B cell (primary cell): ENCODE data around the gene BABAM2. TPM values are rescaled to one million over a fixed set of nuclear protein-coding genes. Genes with fewer than 3 reads are reported as not detected.

Experiments
- ATAC-seq: fragments of 200-7000 bp; cut with Tn5 transposase; one replicate; pipeline ENCODE4 v1.10.0; 2021; ENCODE audit warnings: low read depth, mild to moderate bottlenecking, moderate number of reproducible peaks, moderate library complexity
- CTCF ChIA-PET: fragments of 350-600 bp; sonication (Branson Sonifier 250); formaldehyde crosslinking; loops from one replicate; lab custom pipeline; 2021; ENCODE audit warnings: antibody characterized with exemption, inconsistent platforms; lab: Charles Lee
- POLR2A ChIA-PET: fragments of 350-600 bp; sonication (Branson Sonifier 250); formaldehyde crosslinking; loops from one replicate; lab custom pipeline; 2021; ENCODE audit warnings: antibody characterized with exemption; lab: Charles Lee
- DNase-seq: peaks from one replicate; pipeline ENCODE4 v3.0.0; 2013
- H2AFZ ChIP-seq: 2 replicates; pipeline ENCODE4 v1.6.1; 2012; ENCODE audit warnings: mild to moderate bottlenecking, low read depth, low read length; ENCODE audit not compliant: insufficient read depth, poor library complexity, severe bottlenecking
- H3K27ac ChIP-seq, 2 donors: 1 replicate in 1 of 2; 2 replicates in 1 of 2; pipeline ENCODE4 v1.5.1; 2012 to 2013; ENCODE audit warnings: low read length in 2 of 2, mild to moderate bottlenecking in 2 of 2, moderate library complexity in 1 of 2
- H3K27me3 ChIP-seq, 4 experiments: fragments of 200-600 bp in 1 of 4; sonication (generic) in 1 of 4; replicated peaks in 1 of 4; 1 replicate in 2 of 4; 2 replicates in 2 of 4; pipeline versions ENCODE4 v1.6.1 to v1.7.0; 2013 to 2016; ENCODE audit warnings: low read length in 3 of 4, mild to moderate bottlenecking in 2 of 4, mixed read lengths in 1 of 4, moderate library complexity in 1 of 4; ENCODE audit not compliant: insufficient read depth in 4 of 4, control insufficient read depth in 3 of 4; ENCODE audit errors: control extremely low read depth in 1 of 4
- H3K36me3 ChIP-seq, 2 experiments: replicated peaks in 1 of 2; 1 replicate in 1 of 2; 2 replicates in 1 of 2; pipeline versions ENCODE4 v1.6.1 to v1.7.1; 2013; ENCODE audit warnings: low read length in 1 of 2; ENCODE audit not compliant: insufficient read depth in 2 of 2, control insufficient read depth in 1 of 2; ENCODE audit errors: control extremely low read depth in 1 of 2, extremely low read depth in 1 of 2
- H3K4me1 ChIP-seq, 2 donors: fragments of 200-600 bp in 1 of 2; sonication (generic) in 1 of 2; 1 replicate in 1 of 2; 2 replicates in 1 of 2; pipeline versions ENCODE4 v1.5.1 to v1.6.1; 2013 to 2017; ENCODE audit warnings: low read length in 2 of 2; ENCODE audit not compliant: control insufficient read depth in 2 of 2, insufficient read depth in 2 of 2
- H3K4me2 ChIP-seq: replicated peaks from 2 replicates; pipeline ENCODE3; 2012; ENCODE audit warnings: mild to moderate bottlenecking, low read depth, low read length; ENCODE audit not compliant: poor library complexity, severe bottlenecking
- H3K4me3 ChIP-seq, 5 experiments: fragments of 200-600 bp in 1 of 5; sonication (generic) in 1 of 5; 1 replicate in 3 of 5; 2 replicates in 2 of 5; pipeline versions ENCODE4 v1.5.1 to v1.7.0; 2011 to 2016; ENCODE audit warnings: low read length in 4 of 5, mild to moderate bottlenecking in 4 of 5, low read depth in 2 of 5, control low read depth in 1 of 5, moderate library complexity in 1 of 5; ENCODE audit not compliant: insufficient read depth in 1 of 5; ENCODE audit errors: control extremely low read depth in 1 of 5, extremely low read depth in 1 of 5
- H3K79me2 ChIP-seq: fragments of 200-600 bp; sonication (generic); one replicate; pipeline ENCODE4 v1.6.0; 2016; ENCODE audit warnings: low read length; ENCODE audit not compliant: control insufficient read depth, insufficient read depth
- H3K9ac ChIP-seq: fragments of 200-600 bp; sonication (generic); 2 replicates; pipeline ENCODE4 v1.6.1; 2017; ENCODE audit warnings: mild to moderate bottlenecking, low read length, moderate library complexity
- H3K9me3 ChIP-seq, 3 donors: one replicate each; pipeline versions ENCODE4 v1.6.1 to v1.7.1; 2013; ENCODE audit warnings: low read length in 2 of 3; ENCODE audit not compliant: control insufficient read depth in 2 of 3, insufficient read depth in 1 of 3; ENCODE audit errors: control extremely low read depth in 1 of 3
- H4K20me1 ChIP-seq: 2 replicates; pipeline ENCODE4 v1.6.0; 2012; ENCODE audit warnings: mild to moderate bottlenecking, low read length; ENCODE audit not compliant: insufficient read depth, control insufficient read depth, poor library complexity, severe bottlenecking
- H3K27ac Mint-ChIP-seq: one replicate; pipeline ENCODE4 v1.8.0; 2021; ENCODE audit warnings: mixed read lengths
- H3K27me3 Mint-ChIP-seq: one replicate; pipeline ENCODE4 v1.8.0; 2021; ENCODE audit warnings: mixed read lengths
- H3K4me1 Mint-ChIP-seq: one replicate; pipeline ENCODE4 v1.8.0; 2021; ENCODE audit warnings: mixed read lengths
- H3K4me3 Mint-ChIP-seq: one replicate; pipeline ENCODE4 v1.8.0; 2021; ENCODE audit warnings: mixed read lengths
- H3K9me3 Mint-ChIP-seq: one replicate; pipeline ENCODE4 v1.8.0; 2022; ENCODE audit warnings: mixed read lengths; ENCODE audit not compliant: insufficient read depth
- EZH2 ChIP-seq: IDR thresholded peaks from 2 replicates; pipeline ENCODE4 v1.6.1; 2012; ENCODE audit warnings: borderline replicate concordance, low read depth, mild to moderate bottlenecking, moderate library complexity, low read length; ENCODE audit not compliant: insufficient read depth, poor library complexity, severe bottlenecking
- WGBS: methylation state at CpG from one replicate; pipeline ENCODE4 v1.1.5; 2013; ENCODE audit warnings: missing lambda C conversion rate; ENCODE audit not compliant: insufficient coverage; 5-methylcytosine and 5-hydroxymethylcytosine counted together
- intact Hi-C: fragments of 100-400 bp; cut with micrococcal nuclease; formaldehyde crosslinking; loops from one replicate; pipeline ENCODE4 v1.10.0; 2022
- polyA plus RNA-seq: library from polyadenylated mRNA; depleted of rRNA; stranded (reverse); fragments of >200 nt; gene quantifications from 2 replicates; pipeline ENCODE4 v1.2.3, GENCODE V29; 2012
- total RNA-seq, 2 donors: library from RNA; stranded (reverse); fragments of 120-200 nt in 1 of 2; gene quantifications; 1 replicate in 1 of 2; 2 replicates in 1 of 2; pipeline versions ENCODE4 v1.2.3 to v1.2.4, GENCODE V29; 2013 to 2022
- TF ChIP-seq, protein P1 (sequence below): fragments of 200-600 bp; IDR thresholded peaks from one replicate; pipeline ENCODE4 v1.8.0; 2022; ENCODE audit warnings: antibody characterized with exemption, mild to moderate bottlenecking

Gene BABAM2
- total and polyA plus RNA-seq, 2 donors (not counting 1 experiment from before 2014, with no cell fraction given) = 22.3 to 69.6 TPM

DNA sequence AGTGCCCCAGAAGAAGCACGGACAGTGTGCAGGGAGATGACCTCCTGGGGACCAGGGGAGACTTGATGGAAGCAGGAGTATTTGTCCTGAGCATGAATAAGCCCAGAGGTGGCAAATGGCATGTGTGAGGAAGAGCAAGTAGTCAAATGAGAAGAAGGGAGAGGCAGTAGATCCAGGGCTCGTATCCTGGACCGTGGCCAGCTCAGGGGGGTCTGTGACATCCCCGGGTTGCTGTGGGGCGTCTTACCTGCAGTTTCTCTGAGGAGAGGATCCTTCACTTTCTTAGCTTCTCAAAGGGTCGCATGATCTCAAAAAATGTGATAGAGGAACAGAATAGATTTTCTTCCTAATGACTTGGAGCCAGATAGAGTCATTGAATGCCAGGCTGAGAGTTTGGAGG, 445.1 kb downstream of the BABAM2 start:
- intact Hi-C loops = no loop called here
- 100% methylated on average over 2 of the region's 6 CpGs for WGBS
- Histone ChIP-seq H2AFZ (no peak overlapping the region), H3K4me2 (no peak overlapping the region), H3K79me2 (no peaks in the 10 kb centered on the region), H3K27me3 (no peaks in the 10 kb centered on the region), H3K9me3 (no peaks in the 10 kb centered on the region), H3K9ac (no peak overlapping the region), H4K20me1 (no peaks in the 10 kb centered on the region), H3K36me3 (no peaks in the 10 kb centered on the region), H3K27ac (no peak overlapping the region), H3K4me3 (no peak overlapping the region), H3K4me1 (no peaks in the 10 kb centered on the region)
- CTCF ChIA-PET = no interaction called here
- TF ChIP-seq EZH2 = no peak
- TF ChIP-seq, protein P1, sequence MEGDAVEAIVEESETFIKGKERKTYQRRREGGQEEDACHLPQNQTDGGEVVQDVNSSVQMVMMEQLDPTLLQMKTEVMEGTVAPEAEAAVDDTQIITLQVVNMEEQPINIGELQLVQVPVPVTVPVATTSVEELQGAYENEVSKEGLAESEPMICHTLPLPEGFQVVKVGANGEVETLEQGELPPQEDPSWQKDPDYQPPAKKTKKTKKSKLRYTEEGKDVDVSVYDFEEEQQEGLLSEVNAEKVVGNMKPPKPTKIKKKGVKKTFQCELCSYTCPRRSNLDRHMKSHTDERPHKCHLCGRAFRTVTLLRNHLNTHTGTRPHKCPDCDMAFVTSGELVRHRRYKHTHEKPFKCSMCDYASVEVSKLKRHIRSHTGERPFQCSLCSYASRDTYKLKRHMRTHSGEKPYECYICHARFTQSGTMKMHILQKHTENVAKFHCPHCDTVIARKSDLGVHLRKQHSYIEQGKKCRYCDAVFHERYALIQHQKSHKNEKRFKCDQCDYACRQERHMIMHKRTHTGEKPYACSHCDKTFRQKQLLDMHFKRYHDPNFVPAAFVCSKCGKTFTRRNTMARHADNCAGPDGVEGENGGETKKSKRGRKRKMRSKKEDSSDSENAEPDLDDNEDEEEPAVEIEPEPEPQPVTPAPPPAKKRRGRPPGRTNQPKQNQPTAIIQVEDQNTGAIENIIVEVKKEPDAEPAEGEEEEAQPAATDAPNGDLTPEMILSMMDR = no peak
- H3K4me1 Mint-ChIP-seq = no peaks in the 10 kb centered on the region
- ATAC-seq (no peak), DNase-seq (no peak)
- H3K4me3 Mint-ChIP-seq = no peak overlapping the region
- POLR2A ChIA-PET = interaction anchor here (0.7 kb wide), 1 partner anchor 11 kb away, joined by 3 read pairs; no protein-coding TSS in a partner anchor
- H3K27ac Mint-ChIP-seq = no peak overlapping the region
- no peaks in the 10 kb centered on the region for H3K9me3 Mint-ChIP-seq
- no peaks in the 10 kb centered on the region for H3K27me3 Mint-ChIP-seq

DNA sequence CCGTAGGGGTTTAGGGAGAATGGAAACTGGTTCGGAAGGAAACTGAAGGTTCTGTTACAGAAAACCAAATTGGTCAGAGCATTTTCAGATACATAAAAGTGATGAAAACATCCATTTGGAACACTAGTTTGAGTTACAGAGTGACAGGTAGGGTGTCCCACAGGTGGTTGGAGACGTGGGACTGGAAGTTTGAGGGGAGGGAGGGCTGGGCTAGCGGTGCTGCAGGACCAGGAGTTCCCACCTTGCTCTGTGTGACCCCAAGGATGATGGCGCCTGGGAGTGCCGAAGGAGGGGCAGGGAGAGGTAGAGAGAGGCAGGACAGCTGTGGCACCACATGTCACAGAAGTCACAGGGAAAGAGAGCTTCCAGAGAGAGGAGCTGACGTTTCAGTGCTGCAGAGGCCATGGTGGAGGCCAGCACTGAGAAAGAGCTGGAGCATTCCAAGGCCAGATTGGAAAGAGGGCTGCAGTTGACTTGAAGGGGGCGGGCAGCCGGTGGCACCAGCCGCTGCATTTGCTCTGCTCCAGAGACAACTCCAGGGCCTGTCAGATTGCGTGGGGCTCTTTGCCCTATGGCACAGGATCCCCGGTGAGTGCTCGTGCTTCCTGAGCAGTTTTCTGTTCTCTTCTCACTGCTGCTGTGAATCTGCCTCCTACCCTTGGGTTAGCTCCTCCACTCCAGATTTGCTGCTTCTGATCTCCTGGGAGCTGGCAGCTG, 445.9 kb downstream of the BABAM2 start:
- Histone ChIP-seq H3K27ac (no peak overlapping the region), H3K4me3 (no peak overlapping the region), H3K9me3 (no peaks in the 10 kb centered on the region), H3K36me3 (no peaks in the 10 kb centered on the region), H4K20me1 (no peaks in the 10 kb centered on the region), H3K9ac (no peak overlapping the region), H3K27me3 (no peaks in the 10 kb centered on the region), H3K79me2 (no peaks in the 10 kb centered on the region), H3K4me2 (no peak overlapping the region), H3K4me1 (no peaks in the 10 kb centered on the region), H2AFZ (no peak overlapping the region)
- 83% methylated on average over 13 of the region's 13 CpGs for WGBS
- ATAC-seq (no peak), DNase-seq (no peak)
- H3K9me3 Mint-ChIP-seq = no peaks in the 10 kb centered on the region
- H3K4me3 Mint-ChIP-seq = no peak overlapping the region
- no peak overlapping the region for H3K27ac Mint-ChIP-seq
- intact Hi-C loops = no loop called here
- no peaks in the 10 kb centered on the region for H3K4me1 Mint-ChIP-seq
- no peak for TF ChIP-seq EZH2
- TF ChIP-seq, protein P1 = no peak
- ChIA-PET CTCF (no interaction called here), POLR2A (no interaction called here)
- H3K27me3 Mint-ChIP-seq = no peaks in the 10 kb centered on the region
